Measurements from ENCODE around the gene USP6NL.
"Not testable (repeated sequence)": the region's sequence is repeated elsewhere in the genome, so short reads cannot be mapped to it uniquely, and the experiment has no call there.

The USP6NL gene

GRCh38 chr10:11611248-11612020 is at the start of gene USP6NL:
Gene USP6NL, minus strand, starts transcription at chr10:11611650. Its CDS starts 14,016 bp downstream, at chr10:11597634.
- peak; percentile 31 for DNase-seq

DNA sequence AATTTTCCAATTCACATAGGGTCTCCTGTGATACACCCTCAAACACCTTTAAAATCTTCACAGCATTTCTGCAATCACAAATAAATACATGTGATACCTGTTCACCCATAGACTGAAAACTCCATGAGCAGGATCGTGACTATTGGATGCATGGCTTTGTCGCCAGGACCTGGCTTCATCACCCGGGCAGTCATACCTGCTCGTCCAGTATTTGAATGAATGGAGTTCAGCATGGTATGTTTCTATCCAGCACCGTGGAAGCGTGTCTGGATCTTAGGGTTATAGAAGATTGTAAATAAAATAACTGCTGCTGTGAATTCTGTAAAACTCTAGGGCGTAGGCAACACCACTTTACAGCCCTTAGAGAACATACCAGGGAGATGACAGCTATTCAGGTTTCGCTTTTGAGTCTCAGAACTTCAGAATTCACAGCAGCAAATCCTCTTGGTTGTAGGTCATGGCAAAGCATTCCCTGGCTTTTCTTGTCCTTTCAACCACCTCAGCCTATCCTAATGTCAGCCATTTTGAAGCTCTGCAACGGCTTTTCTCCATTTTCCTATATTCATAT is 47.4 kb upstream of the USP6NL start:
- no peak for DNase-seq

- no peak for DNase-seq
Measured at GRCh38 chr10:11655836-11656235, 44.4 kb upstream of the USP6NL start.

DNA sequence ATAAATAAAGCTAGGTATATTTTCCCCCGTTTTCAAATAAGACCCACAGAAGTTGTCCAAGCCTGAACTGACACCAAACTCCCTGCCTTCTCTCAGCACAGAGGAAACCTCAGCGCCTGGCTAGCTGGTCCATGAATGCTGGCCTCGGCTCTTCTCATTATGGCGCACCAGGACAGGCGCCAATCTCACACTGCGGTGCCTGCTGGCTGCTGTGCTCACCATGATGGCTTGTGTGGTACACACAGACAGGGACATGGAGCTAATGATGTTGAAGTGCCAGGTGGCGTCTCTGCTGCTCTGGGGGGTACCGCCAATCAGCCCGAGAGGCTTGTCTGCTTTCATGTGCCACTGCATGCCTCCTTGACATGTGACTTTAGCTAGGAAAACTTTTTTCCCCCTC is 43.2 kb upstream of the USP6NL start:
- no peak for DNase-seq

DNA sequence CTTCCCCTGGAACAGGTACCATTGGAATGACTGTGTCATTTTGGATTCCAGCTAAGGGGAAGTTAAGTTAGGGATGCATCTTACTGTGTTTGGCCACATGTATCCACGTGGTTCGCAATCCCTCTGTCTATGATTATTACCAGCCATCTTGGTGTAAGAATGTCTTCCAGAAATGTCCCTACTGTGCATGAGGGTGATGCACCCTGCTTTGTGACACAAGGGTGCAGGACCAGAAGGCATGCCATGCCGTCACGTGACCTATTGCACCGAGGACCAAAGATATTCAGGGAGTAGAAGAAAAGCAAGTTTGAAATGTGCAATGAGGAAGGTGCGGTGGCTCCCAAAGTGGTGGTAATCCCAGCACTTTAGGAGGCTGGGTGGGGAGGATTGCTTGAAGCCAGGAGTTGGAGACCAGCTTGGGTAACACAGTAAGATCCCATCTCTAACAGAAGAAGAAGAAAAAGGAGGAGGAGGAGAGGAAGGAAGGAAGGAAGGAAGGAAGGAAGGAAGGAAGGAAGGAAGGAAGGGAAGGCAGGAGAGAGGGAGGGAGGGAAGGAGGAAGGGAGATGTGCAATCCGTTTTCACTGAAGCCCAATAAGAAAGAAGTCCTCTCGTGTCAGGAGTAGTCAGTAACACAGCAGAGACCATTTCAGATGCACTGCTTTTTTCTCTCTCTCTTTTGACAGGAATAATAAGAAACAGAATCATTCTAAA is 42.5 kb upstream of the USP6NL start:
- DNase-seq = no peak

DNA sequence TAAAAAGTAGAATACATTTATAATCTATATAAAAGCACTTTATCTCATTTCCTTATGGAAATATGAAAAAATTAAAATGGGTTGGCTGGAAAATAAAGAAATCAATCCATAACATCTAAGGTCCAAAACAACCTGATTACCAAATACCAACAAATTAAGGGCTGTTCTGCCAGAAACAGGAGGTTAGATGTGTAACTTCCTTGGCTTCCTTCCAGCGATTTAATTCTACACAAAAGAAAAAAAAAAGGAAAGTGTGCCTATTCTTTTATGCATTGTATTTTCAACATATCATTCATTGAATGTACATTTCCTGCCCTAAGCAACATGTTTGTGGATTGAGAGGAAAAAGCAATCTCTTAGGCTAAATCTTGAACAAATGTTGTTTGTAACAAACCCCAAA is 36.2 kb upstream of the USP6NL start:
- no peak for DNase-seq

GRCh38 chr10:11646450-11646849 is 35.0 kb upstream of the USP6NL start:
- DNase-seq = no peak

DNA sequence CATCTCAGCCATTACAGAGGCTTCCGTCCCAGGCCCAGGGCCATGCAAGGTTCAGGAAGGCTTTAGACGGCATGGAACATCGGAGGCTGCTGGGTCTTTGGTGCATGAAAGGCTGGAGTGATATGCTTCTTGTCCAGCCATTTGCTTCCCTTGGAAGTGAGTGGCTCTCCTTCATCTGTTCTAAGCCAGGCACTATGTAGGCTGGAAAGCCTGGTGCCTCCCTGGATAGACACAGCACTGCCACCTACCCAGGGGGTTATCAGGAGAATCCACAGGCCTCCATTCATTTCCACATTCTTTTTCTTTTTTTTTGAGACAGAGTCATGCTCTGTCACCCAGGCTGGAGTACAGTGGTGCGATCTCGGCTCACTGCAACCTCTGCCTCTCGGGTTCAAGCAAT is 31.6 kb upstream of the USP6NL start:
- no peak for DNase-seq

DNA sequence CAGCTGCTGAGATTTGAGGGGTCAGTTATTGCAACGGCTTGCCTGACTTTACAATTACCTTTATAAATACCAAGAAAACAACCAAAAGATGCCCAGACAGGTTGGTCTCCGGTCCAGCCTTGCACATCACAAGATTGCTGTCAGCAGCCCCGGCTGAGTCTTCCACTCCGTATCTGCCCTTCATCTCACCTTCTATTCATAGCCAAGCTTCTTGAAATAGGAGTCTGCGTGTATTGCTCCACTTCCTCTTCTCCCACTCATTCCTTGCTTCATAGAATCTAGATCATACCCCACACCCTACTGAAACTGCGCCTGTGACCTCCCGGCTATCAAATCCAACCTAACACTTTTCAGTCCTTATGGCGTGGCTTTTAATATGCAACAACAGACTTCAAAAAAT is 31.1 kb upstream of the USP6NL start:
- no peak for DNase-seq

DNA sequence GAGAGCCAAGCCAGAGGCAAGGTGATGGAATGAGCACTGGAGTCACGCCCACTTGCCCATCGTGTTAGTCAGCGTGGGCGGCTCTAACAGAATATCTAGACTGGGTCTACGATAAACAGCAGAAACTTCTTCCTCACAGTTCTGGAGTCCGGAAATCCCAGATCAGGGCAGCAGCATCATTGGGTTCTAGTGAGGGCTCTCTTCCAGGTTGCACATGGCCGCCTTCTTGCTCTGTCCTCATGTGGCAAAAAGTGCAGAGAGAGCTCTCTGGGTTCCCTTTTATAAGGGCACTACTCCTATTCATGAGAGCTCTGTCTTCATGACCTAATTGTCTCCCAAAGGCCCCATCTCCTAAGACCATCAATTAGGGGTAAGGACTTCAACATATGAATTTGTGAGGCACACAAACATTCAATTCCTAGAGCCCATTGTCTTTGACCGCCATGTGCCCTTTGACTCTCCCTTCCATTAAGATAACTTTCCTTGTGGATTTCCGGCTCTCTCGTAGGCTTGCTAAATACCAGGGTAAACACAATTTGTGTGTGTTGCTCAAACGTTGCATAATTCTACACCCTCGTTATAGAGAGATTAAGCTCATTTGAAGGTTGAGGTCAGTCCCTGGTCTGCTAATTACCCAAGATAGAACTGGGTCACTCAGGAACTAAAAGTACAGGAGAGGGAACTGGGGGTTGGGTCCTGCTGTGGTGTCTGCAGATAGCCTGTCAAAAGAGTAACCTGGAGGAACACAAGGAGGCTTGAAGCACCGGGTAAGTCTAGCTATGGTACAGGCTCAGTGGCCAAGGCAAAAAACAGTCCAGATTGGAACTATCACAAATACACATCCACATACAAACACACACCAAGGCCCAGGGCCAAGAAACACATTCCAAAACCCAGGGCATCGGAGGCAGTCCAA is 28.7 kb upstream of the USP6NL start:
- no peak for DNase-seq

GRCh38 chr10:11639362-11639761 is 27.9 kb upstream of the USP6NL start:
- DNase-seq = no peak

DNA sequence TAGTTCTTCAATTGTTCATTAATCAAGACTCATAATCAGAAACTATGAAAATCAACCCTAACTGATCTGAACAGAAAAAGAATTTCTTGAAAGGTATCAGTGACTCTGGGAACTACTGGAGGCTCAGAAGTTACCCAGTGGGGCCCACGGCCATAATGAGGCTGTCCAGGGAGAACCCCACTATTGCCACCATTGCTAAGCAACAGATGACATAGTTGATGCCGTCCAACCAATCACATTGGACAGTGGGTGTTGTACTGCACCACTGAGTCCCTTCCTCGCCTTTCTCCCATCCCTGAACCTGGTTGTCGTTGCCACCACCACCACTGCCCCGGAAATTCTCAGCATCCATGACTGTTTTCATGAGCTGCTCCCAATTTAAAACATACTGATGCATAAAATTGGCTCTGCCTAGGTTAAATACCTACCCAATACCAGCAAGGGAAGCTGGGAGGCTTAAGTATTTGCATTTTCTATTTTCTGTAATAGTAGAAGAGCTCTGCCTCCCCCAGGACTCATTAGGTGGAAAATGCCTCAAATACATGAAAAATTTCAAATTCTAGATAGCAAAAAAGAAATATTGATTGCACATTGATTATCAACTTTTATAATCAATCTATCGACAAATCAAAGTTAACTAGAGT is 26.7 kb upstream of the USP6NL start:
- no peak for DNase-seq

DNA sequence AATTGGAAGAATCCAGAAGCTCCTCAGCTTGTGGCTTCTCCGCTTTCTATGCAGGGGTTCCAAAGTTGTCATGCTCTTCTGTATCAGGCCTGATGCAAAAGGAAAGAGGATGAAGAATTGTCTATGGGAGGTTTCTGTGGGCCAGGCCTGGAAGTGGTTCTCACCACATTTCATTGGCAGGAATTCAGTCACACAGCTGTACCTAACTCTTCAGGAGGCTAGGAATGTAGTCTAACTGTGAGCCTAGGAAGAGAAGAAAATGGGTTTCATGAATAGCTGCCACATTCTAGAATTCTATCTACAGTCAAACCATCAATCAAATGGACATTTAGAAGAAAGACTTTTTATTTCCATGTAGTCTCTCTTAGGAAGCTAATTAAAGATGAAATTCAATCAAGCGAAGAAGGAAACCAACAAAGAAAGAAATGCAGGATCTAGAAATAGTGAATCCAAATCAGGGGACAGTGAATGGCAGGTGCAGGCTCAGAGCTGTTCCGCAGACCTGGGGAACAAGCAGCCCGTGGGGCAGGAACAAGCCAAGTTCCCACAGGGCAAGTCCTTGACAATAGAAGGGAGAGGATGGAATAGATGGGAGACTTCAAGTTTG is 25.4 kb upstream of the USP6NL start:
- no peak for DNase-seq

DNA sequence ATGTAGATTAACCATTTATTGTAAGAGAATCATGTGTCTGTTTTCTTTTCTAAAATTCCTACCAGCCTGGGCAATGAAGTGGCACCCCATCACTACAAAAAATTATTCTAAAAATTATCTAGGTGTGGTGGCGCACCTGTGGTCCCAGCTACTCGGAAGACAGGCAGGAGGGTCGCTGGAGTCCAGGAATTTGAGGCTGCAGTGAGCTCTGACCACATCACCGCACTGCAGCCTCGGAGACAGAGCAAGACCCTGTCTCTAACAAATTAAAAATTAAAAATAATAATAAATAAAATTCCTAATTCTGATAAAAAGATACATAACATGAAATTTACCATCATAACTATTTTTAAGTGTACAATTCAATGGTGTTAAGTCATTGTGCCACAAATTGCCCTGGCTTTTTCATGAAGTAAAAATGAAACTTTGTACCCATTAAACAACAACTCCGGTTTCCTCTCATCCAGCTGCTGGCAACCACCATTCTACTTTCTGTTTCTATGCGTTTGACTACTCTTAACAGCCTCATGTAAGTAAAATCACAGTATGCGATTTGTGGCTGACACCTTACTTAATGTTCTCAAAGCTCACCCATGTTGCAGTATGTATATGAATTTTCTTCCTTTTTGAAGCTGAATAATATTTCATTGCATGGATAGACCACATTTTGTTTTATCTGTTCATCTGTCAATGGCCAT is 20.6 kb upstream of the USP6NL start:
- DNase-seq = peak; percentile 34

- no peak for DNase-seq
Measured at GRCh38 chr10:11631291-11631690, 19.8 kb upstream of the USP6NL start.

- DNase-seq = no peak
Measured at GRCh38 chr10:11629731-11630130, 18.3 kb upstream of the USP6NL start.

DNA sequence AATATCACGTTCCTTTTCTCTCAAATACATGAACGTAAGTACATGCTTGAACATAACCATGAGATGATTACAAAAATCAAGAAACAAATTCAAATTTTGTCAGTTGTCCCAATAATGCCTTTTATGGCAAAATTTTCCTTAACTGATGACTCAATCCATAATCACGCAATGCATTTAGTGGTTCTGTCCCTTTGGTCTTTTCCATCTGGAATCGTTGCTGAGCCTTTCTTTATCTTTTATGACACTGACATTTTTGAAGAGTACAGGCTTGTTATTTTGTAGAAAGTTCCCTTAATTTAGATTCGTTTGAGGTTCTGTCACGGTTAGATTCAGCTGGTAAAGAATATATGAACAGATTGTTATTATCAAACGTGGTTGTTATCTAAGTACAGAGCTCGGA is 16.5 kb upstream of the USP6NL start:
- DNase-seq = not testable (repeated sequence)

DNA sequence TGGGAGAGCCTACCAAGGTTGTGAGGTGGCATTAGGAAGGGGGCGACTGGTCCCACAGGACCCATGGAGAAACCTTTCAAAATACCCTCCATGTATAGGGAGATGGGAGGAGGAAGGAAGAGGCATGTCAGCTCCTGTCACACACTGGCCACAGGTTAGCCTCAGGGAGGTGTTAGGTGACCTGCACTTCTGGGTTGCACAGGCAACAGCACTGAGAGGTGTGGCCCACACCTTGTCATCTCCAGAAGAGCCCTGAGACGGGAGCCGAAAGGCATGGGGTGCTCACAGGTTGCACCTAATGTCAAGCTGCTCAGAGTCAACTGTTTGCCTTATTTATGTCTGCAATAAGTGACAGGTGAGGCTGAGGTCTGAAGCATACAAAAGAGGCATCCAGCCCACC is 14.6 kb upstream of the USP6NL start:
- DNase-seq = no peak

- DNase-seq = peak; percentile 8
Measured at GRCh38 chr10:11625019-11625735, 13.7 kb upstream of the USP6NL start.

DNA sequence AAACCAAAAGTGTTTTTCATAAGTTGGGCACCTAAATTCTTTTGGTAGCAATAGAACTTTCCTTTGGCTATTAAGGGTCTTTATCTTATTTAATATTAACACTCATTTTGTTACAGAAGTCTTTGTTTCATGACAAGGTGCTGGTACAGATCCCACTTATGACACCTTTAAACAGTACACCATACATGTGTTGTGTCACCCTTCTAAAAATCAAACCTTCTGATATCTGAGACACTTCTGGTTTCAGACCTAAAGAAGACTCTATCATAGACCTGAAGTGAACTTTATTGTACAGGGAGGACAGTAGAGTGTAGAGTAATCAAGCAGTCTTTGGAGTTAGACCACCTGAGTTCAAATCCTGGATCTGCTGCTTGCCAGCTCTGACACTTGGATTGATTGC is 5.8 kb upstream of the USP6NL start:
- no peak for DNase-seq

DNA sequence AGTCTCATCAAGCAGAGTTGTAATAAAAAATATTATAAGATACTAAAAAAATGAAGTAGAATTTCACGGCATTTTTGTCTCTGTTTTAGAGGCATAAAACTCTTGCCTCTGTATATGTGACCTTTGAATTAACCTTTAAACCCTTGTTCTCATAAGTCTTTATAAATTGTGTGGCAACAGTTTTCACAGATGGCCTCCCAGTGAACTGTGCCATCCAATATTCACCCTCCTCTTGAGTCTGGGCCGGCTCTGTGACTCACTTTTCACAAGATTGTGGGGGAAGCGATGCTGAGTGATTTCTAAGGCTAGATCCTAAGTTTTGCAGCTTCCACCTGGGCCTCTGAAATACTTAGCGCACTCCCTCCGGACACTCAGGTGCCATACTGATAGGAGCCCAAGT is 4.6 kb upstream of the USP6NL start:
- DNase-seq = no peak
